ENCODE results near the gene TMEM87A.

The TMEM87A gene

GRCh38 chr15:42315521-42315920 lies 42.3 kb upstream of the TMEM87A start:
- H3K27ac ChIP-seq (replicated peaks): no peak overlapping the region
- TF ChIP-seq REST (IDR thresholded peaks at IDR 0.05; ENCODE audit: insufficient replicate concordance, low read depth) (no peak), SPI1 (IDR thresholded peaks at IDR 0.05; ENCODE audit: borderline replicate concordance, low read depth) (no peak), CTCF (IDR thresholded peaks at IDR 0.05; ENCODE audit: insufficient read depth, low read length) (no peak), GABPA (IDR thresholded peaks at IDR 0.05; ENCODE audit: low read depth) (no peak), POLR2AphosphoS5 (IDR thresholded peaks at IDR 0.05; ENCODE audit: low read depth) (no peak)
- H3K4me3 ChIP-seq (replicated peaks; ENCODE audit: insufficient read depth, low read length): no peak overlapping the region
- no peak for DNase-seq (ENCODE audit: low read depth in 1 of 2, low spot score in 1 of 2)
- H3K27me3 ChIP-seq (ENCODE audit: insufficient read depth, poor library complexity, severe bottlenecking): no peaks in the 10 kb centered on the region

- Histone ChIP-seq H3K4me3 (replicated peaks; ENCODE audit: insufficient read depth, low read length) (no peak overlapping the region), H3K27ac (replicated peaks) (no peak overlapping the region), H3K27me3 (ENCODE audit: insufficient read depth, poor library complexity, severe bottlenecking) (no peaks in the 10 kb centered on the region)
- no peak for DNase-seq (ENCODE audit: low read depth in 1 of 2, low spot score in 1 of 2)
- TF ChIP-seq SPI1 (IDR thresholded peaks at IDR 0.05; ENCODE audit: borderline replicate concordance, low read depth) (no peak), CTCF (IDR thresholded peaks at IDR 0.05; ENCODE audit: insufficient read depth, low read length) (no peak), REST (IDR thresholded peaks at IDR 0.05; ENCODE audit: insufficient replicate concordance, low read depth) (no peak), POLR2AphosphoS5 (IDR thresholded peaks at IDR 0.05; ENCODE audit: low read depth) (no peak), GABPA (IDR thresholded peaks at IDR 0.05; ENCODE audit: low read depth) (no peak)
These were observed 41.6 kb upstream of the TMEM87A start for GRCh38 chr15:42314818-42315217.

GRCh38 chr15:42313463-42313862 lies 40.2 kb upstream of the TMEM87A start:
- H3K4me3 ChIP-seq (replicated peaks; ENCODE audit: insufficient read depth, low read length): no peak overlapping the region
- no peak for TF ChIP-seq GABPA (IDR thresholded peaks at IDR 0.05; ENCODE audit: low read depth)
- no peak for TF ChIP-seq POLR2AphosphoS5 (IDR thresholded peaks at IDR 0.05; ENCODE audit: low read depth)
- no peak for TF ChIP-seq SPI1 (IDR thresholded peaks at IDR 0.05; ENCODE audit: borderline replicate concordance, low read depth)
- TF ChIP-seq CTCF (IDR thresholded peaks at IDR 0.05; ENCODE audit: insufficient read depth, low read length): no peak
- no peak for TF ChIP-seq REST (IDR thresholded peaks at IDR 0.05; ENCODE audit: insufficient replicate concordance, low read depth)
- no peak overlapping the region for H3K27ac ChIP-seq (replicated peaks)
- peak in 1 of 2 experiments; percentile 3 for DNase-seq (ENCODE audit: low read depth in 1 of 2, low spot score in 1 of 2)
- H3K27me3 ChIP-seq (ENCODE audit: insufficient read depth, poor library complexity, severe bottlenecking): no peaks in the 10 kb centered on the region

Data from HL-60 (cell line).